ENCODE measurements around the gene ARPC1A.
A peak's percentile ranks its signal among the peaks of the same experiment; 100 is the strongest.
"Not testable (repeated sequence)": the region's sequence is repeated elsewhere in the genome, so short reads cannot be mapped to it uniquely, and the experiment has no call there.

ARPC1A gene

DNA sequence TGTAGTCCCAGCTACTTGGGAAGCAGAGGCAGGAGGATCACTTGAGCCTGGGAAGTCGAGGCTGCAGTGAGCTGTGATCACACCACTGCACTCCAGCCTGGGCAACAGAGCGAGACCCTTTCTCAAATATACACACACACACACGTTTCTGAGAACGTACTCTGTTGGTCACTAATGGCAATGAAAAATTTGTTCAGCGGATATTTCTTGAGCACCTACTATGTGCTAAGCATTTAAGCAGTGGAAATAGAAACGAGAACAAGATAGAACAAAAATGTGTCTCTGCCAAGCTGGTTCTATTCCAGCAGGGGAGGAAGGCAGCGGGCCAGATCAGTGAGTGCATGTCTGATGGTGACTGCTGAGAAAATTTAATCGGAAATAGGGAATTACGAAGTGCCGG is 57.5 kb downstream of the ARPC1A start:
- 97% methylated on average over 10 of the region's 10 CpGs for WGBS
- Histone ChIP-seq H3K27ac (ENCODE audit: low read depth, low read length) (no peak overlapping the region), H3K9ac (ENCODE audit: low read depth, low read length) (no peak overlapping the region), H3K9me3 (ENCODE audit: insufficient read depth, low read depth, low read length) (no peaks in the 10 kb centered on the region), H3K4me1 (ENCODE audit: insufficient read depth, low read length) (no peaks in the 10 kb centered on the region), H3K36me3 (ENCODE audit: insufficient read depth, low read length) (peaks cover 28% of the 10 kb centered on the region), H3K27me3 (ENCODE audit: insufficient read depth, low read length) (no peaks in the 10 kb centered on the region), H3K4me3 (ENCODE audit: low read length) (no peak overlapping the region)

DNA sequence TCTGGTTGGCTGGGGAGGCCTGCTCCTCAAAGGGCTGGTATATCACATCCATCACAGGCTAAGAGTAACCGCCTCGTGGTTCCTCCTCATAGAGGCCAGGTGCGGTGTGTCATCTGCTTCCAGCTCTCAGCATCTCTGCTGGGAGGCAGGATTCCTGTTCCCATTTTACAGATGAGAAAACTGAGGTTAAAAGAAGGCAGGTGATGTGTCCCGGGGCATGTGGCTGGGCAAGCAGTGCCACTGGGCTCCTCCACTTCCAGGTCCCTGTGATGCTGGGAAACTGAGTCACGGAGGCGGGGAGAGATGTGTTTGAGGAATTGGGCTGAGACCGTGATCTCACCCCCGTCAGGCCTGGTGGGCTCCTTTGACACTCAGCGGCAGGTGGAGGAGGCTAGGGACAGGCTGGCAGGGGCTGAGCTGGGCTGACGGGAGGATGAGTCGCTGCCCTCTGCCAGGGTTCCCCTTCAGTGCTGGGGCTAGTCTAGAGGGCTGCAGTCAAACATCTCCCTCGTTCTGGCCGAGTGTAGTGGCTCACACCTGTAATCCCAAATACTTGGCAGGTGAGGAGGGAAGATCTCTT is 58.2 kb downstream of the ARPC1A start:
- H3K27ac ChIP-seq (ENCODE audit: low read depth, low read length): no peak overlapping the region

DNA sequence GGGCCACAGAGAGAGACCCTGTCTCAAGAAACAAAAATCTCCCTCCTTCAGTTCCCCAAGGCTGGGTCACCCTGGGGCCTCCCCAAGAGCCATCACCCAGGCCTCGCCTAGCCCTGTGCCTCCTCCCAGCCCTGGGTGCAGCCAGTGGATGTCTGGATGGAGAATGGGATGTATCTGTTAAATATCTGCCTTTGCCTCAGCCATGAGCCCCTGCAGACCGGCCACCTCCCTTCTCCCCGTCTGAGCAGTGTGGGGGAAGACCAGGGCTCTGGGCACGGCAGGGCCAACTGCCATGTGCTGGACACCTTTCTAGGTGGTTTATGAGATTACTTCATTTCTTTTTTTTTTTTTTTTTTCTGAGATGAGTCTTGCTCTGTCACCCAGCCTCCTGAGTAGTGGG is 58.8 kb downstream of the ARPC1A start:
- no peak overlapping the region for H3K4me3 ChIP-seq (ENCODE audit: low read length)
- H3K9ac ChIP-seq (ENCODE audit: low read depth, low read length): no peak overlapping the region
- no peak overlapping the region for H3K27ac ChIP-seq (ENCODE audit: low read depth, low read length)
- H3K9me3 ChIP-seq (ENCODE audit: insufficient read depth, low read depth, low read length): no peaks in the 10 kb centered on the region
- H3K36me3 ChIP-seq (ENCODE audit: insufficient read depth, low read length): peaks cover 36% of the 10 kb centered on the region
- H3K4me1 ChIP-seq (ENCODE audit: insufficient read depth, low read length): no peaks in the 10 kb centered on the region
- H3K27me3 ChIP-seq (ENCODE audit: insufficient read depth, low read length): no peaks in the 10 kb centered on the region
- WGBS: 97% methylated on average over 4 of the region's 4 CpGs

More for the DNA sequence above, 58.2 kb downstream of the ARPC1A start:
- no peak overlapping the region for H3K4me3 ChIP-seq (ENCODE audit: low read length)
- H3K9ac ChIP-seq (ENCODE audit: low read depth, low read length): no peak overlapping the region
- H3K36me3 ChIP-seq (ENCODE audit: insufficient read depth, low read length): peaks cover 32% of the 10 kb centered on the region
- H3K9me3 ChIP-seq (ENCODE audit: insufficient read depth, low read depth, low read length): no peaks in the 10 kb centered on the region
- no peaks in the 10 kb centered on the region for H3K4me1 ChIP-seq (ENCODE audit: insufficient read depth, low read length)
- WGBS: 96% methylated on average over 13 of the region's 13 CpGs
- H3K27me3 ChIP-seq (ENCODE audit: insufficient read depth, low read length): no peaks in the 10 kb centered on the region

DNA sequence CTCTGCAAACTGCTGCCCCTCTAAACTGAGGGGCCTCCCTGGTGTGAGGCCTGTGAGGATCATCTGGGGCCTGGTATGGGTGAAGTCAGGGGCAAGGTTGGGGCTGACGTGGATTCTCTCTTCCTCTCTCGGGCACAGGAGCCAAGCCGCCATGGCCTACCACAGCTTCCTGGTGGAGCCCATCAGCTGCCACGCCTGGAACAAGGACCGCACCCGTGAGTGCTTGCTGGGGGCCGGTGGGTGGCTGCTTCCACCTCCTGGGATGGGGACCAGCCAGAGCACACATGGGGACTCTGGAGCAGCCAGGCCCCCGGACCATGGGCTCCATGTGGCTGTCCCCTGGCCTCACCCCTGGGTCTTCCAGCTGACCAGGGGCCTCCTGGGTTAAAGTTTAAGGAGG is 59.9 kb downstream of the ARPC1A start:
- no peak overlapping the region for H3K9ac ChIP-seq (ENCODE audit: low read depth, low read length)
- H3K27me3 ChIP-seq (ENCODE audit: insufficient read depth, low read length): no peaks in the 10 kb centered on the region
- H3K9me3 ChIP-seq (ENCODE audit: insufficient read depth, low read depth, low read length): no peaks in the 10 kb centered on the region
- H3K27ac ChIP-seq (ENCODE audit: low read depth, low read length): no peak overlapping the region
- H3K4me3 ChIP-seq (ENCODE audit: low read length): no peak overlapping the region
- H3K4me1 ChIP-seq (ENCODE audit: insufficient read depth, low read length): no peaks in the 10 kb centered on the region
- H3K36me3 ChIP-seq (ENCODE audit: insufficient read depth, low read length): peaks cover 43% of the 10 kb centered on the region
- 94% methylated on average over 8 of the region's 8 CpGs for WGBS

DNA sequence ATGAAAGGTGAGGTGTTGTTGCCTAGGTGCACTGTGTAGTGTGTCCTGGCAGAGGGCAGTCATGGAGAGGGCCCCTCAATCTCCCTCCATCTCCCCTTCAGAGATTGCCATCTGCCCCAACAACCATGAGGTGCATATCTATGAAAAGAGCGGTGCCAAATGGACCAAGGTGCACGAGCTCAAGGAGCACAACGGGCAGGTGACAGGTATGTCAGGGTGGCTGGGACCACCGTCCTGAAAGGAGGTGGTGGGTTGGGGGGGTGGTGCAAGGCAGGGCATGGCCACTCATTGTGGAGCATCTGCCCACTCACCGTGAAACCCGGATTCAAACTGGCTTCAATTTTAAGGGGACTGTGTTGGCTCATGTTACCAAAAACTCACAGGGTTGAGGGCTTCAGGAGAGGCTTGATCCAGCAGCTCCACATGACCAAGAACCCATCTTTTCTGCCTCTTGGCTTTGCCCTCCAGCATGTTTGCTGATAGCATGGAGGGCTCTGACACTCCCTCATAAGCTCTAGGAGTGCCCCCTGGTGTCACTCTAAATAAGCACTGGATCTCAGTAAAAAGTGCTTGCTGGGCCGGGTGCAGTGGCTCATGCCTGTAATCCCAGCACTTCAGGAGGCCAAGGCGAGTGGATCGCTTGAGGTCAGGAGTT is 61.0 kb downstream of the ARPC1A start:
- Histone ChIP-seq H3K27ac (ENCODE audit: low read depth, low read length) (no peak overlapping the region), H3K27me3 (ENCODE audit: insufficient read depth, low read length) (no peaks in the 10 kb centered on the region), H3K9ac (ENCODE audit: low read depth, low read length) (no peak overlapping the region), H3K9me3 (ENCODE audit: insufficient read depth, low read depth, low read length) (no peaks in the 10 kb centered on the region), H3K4me3 (ENCODE audit: low read length) (no peak overlapping the region), H3K4me1 (ENCODE audit: insufficient read depth, low read length) (no peaks in the 10 kb centered on the region), H3K36me3 (ENCODE audit: insufficient read depth, low read length) (peaks cover 46% of the 10 kb centered on the region)
- WGBS: 90% methylated on average over 9 of the region's 9 CpGs

DNA sequence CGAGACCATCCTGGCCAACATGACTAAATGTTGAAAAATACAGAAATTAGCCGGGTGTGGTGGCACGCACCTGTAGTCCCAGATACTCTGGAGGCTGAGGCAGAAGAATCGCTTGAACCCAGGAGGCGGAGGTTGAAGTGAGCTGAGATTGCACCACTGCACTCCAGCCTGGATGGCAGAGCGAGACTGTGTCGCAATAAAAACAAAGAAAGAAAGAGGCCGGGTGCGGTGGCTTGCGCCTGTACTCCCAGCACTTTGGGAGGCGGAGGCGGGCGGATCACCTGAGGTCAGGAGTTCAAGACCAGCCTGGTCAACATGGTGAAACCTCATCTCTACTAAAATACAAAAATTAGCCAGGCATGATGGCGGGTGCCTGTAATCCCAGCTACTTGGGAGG is 61.5 kb downstream of the ARPC1A start:
- not testable (repeated sequence) for H3K4me3 ChIP-seq (ENCODE audit: low read length); H3K9ac ChIP-seq (ENCODE audit: low read depth, low read length); H3K27ac ChIP-seq (ENCODE audit: low read depth, low read length); H3K9me3 ChIP-seq (ENCODE audit: insufficient read depth, low read depth, low read length); H3K27me3 ChIP-seq (ENCODE audit: insufficient read depth, low read length); H3K4me1 ChIP-seq (ENCODE audit: insufficient read depth, low read length)
- WGBS: 96% methylated on average over 14 of the region's 14 CpGs
- H3K36me3 ChIP-seq (ENCODE audit: insufficient read depth, low read length): peaks cover 46% of the 10 kb centered on the region

DNA sequence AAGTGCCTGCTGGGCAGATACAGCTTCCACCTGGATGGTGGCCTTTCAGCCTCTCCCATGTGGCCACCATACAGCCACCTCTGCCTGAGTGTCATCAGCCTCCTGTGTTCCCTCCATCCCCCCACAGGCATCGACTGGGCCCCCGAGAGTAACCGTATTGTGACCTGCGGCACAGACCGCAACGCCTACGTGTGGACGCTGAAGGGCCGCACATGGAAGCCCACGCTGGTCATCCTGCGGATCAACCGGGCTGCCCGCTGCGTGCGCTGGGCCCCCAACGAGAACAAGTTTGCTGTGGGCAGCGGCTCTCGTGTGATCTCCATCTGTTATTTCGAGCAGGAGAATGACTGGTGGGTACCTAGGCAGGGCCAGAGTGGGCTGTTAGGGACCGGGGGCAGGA is 62.2 kb downstream of the ARPC1A start:
- H3K36me3 ChIP-seq (ENCODE audit: insufficient read depth, low read length): peaks cover 46% of the 10 kb centered on the region
- no peaks in the 10 kb centered on the region for H3K4me1 ChIP-seq (ENCODE audit: insufficient read depth, low read length)
- no peaks in the 10 kb centered on the region for H3K9me3 ChIP-seq (ENCODE audit: insufficient read depth, low read depth, low read length)
- no peak overlapping the region for H3K4me3 ChIP-seq (ENCODE audit: low read length)
- no peak overlapping the region for H3K9ac ChIP-seq (ENCODE audit: low read depth, low read length)
- 96% methylated on average over 20 of the region's 20 CpGs for WGBS
- H3K27ac ChIP-seq (ENCODE audit: low read depth, low read length): no peak overlapping the region
- H3K27me3 ChIP-seq (ENCODE audit: insufficient read depth, low read length): no peaks in the 10 kb centered on the region

DNA sequence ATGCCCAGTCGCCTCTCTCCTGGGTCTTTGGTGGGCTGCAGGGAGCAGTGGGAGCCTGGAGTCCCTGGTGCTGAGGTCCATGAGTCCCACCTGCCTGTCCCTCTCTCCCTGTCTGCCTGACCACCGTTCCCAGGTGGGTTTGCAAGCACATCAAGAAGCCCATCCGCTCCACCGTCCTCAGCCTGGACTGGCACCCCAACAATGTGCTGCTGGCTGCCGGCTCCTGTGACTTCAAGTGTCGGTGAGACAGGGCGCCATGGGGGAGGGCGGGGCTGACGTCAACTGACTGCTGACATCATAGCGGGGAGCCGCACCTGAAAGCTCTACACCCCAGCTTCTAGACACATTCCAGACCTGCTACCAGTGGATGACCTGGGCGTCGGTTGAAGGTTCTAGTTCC is 64.1 kb downstream of the ARPC1A start:
- Histone ChIP-seq H3K27me3 (ENCODE audit: insufficient read depth, low read length) (no peaks in the 10 kb centered on the region), H3K9ac (ENCODE audit: low read depth, low read length) (no peak overlapping the region), H3K36me3 (ENCODE audit: insufficient read depth, low read length) (peaks cover 55% of the 10 kb centered on the region), H3K27ac (ENCODE audit: low read depth, low read length) (no peak overlapping the region), H3K4me1 (ENCODE audit: insufficient read depth, low read length) (peaks cover 3% of the 10 kb centered on the region; the same call in 1 of the 2 replicates), H3K4me3 (ENCODE audit: low read length) (no peak overlapping the region), H3K9me3 (ENCODE audit: insufficient read depth, low read depth, low read length) (no peaks in the 10 kb centered on the region)
- WGBS: 93% methylated on average over 13 of the region's 13 CpGs

DNA sequence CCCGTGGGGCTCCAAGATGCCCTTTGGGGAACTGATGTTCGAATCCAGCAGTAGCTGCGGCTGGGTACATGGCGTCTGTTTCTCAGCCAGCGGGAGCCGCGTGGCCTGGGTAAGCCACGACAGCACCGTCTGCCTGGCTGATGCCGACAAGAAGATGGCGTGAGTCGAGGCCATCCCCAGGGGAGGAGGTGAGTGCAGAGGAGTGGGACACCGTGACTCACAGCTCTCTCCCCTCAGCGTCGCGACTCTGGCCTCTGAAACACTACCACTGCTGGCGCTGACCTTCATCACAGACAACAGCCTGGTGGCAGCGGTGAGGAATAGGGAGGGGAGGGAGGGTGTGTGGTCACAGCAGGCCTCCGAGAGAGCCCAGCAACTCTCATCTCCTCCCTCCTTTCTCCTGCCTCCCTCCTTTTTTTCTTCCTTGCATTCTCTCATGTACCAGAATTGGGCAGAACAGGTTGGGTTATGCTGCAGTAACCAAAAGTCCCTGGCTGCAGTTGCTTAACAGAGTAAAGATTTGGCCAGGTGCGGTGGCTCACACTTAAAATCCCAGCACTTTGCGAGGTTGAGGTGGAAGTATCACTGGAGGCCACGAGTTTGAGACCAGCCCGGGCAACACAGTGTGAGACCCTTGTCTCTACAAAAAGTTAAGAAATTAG is 65.4 kb downstream of the ARPC1A start:
- no peak overlapping the region for H3K9ac ChIP-seq (ENCODE audit: low read depth, low read length)
- H3K4me1 ChIP-seq (ENCODE audit: insufficient read depth, low read length): peaks cover 3% of the 10 kb centered on the region; the same call in 1 of the 2 replicates
- peaks cover 67% of the 10 kb centered on the region for H3K36me3 ChIP-seq (ENCODE audit: insufficient read depth, low read length)
- no peak overlapping the region for H3K4me3 ChIP-seq (ENCODE audit: low read length)
- 94% methylated on average over 22 of the region's 23 CpGs for WGBS
- no peak overlapping the region for H3K27ac ChIP-seq (ENCODE audit: low read depth, low read length)
- H3K27me3 ChIP-seq (ENCODE audit: insufficient read depth, low read length): no peaks in the 10 kb centered on the region
- no peaks in the 10 kb centered on the region for H3K9me3 ChIP-seq (ENCODE audit: insufficient read depth, low read depth, low read length)

DNA sequence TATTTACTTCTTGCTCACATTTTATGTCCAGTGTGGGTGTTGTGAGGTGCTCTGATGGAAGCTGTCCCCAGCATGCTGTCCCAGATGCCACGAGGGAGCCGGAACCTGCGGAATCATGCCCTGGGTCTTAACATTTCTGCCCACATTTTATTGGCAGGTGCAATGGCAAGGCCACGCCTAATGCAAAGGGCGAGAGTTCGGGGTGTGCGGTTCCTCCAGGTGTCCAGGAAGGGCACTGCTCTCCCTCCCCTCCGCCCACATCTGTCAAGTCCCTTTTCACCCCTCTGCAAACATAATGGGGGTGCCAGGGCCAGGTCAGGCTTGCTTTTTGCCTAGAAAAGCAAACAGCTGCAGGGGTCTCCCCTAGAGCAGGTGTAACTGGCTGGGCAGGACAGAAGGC is 66.3 kb downstream of the ARPC1A start:
- H3K9ac ChIP-seq (ENCODE audit: low read depth, low read length): peak overlapping the region; percentile 67
- no peak overlapping the region; the same call in 1 of the 2 replicates for H3K27ac ChIP-seq (ENCODE audit: low read depth, low read length)
- H3K36me3 ChIP-seq (ENCODE audit: insufficient read depth, low read length): peaks cover 64% of the 10 kb centered on the region
- no peaks in the 10 kb centered on the region for H3K9me3 ChIP-seq (ENCODE audit: insufficient read depth, low read depth, low read length)
- peaks cover 3% of the 10 kb centered on the region; the same call in 1 of the 2 replicates for H3K4me1 ChIP-seq (ENCODE audit: insufficient read depth, low read length)
- no peaks in the 10 kb centered on the region for H3K27me3 ChIP-seq (ENCODE audit: insufficient read depth, low read length)
- 87% methylated on average over 8 of the region's 8 CpGs for WGBS
- H3K4me3 ChIP-seq (ENCODE audit: low read length): peak overlapping the region; percentile 61

DNA sequence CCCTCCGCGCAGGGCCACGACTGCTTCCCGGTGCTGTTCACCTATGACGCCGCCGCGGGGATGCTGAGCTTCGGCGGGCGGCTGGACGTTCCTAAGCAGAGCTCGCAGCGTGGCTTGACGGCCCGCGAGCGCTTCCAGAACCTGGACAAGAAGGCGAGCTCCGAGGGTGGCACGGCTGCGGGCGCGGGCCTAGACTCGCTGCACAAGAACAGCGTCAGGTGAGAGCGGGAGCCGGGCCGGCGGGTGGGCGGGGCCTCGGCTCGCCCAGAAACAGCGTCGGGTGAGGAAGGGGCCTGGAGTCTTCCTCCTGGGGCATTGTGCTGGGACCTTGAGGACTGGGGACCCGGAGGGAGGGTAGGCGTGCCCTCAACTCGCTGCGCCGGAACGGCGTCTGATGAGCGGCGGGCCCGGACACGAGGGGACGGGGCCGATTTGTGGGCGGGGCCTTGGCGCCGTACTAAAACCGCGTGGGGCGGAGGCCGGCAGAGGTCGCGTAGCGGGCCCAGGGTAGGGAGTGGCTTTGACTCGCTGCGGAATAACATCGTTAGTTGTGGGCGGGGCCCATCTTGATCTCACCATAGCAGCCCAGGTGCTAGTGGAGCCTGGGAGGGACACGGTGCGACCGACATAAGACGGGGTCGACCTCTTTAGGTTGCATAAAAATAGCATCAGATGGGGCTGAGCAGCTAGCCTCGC is 67.1 kb downstream of the ARPC1A start:
- H3K9ac ChIP-seq (ENCODE audit: low read depth, low read length): peak overlapping the region; percentile 67
- peaks cover 68% of the 10 kb centered on the region for H3K36me3 ChIP-seq (ENCODE audit: insufficient read depth, low read length)
- peaks cover 3% of the 10 kb centered on the region; the same call in 1 of the 2 replicates for H3K4me1 ChIP-seq (ENCODE audit: insufficient read depth, low read length)
- no peaks in the 10 kb centered on the region for H3K9me3 ChIP-seq (ENCODE audit: insufficient read depth, low read depth, low read length)
- WGBS: 1% methylated on average over 68 of the region's 68 CpGs
- peak overlapping the region; percentile 79 for H3K27ac ChIP-seq (ENCODE audit: low read depth, low read length)
- H3K27me3 ChIP-seq (ENCODE audit: insufficient read depth, low read length): no peaks in the 10 kb centered on the region
- peak overlapping the region; percentile 61 for H3K4me3 ChIP-seq (ENCODE audit: low read length)

Measured in HUES64 (cell line).